VCaP (cell line): ENCODE measurements around the gene EEF1G.

Experiments
- H3K27ac ChIP-seq: fragments of 450-650 bp; 2 replicates; pipeline ENCODE4 v1.5.1; 2017
- TF ChIP-seq, protein P1 (sequence below): fragments of 450-650 bp; conservative IDR thresholded peaks from 2 replicates; pipeline ENCODE4 v1.5.1; 2017; ENCODE audit warnings: mild to moderate bottlenecking, moderate library complexity

EEF1G gene

DNA sequence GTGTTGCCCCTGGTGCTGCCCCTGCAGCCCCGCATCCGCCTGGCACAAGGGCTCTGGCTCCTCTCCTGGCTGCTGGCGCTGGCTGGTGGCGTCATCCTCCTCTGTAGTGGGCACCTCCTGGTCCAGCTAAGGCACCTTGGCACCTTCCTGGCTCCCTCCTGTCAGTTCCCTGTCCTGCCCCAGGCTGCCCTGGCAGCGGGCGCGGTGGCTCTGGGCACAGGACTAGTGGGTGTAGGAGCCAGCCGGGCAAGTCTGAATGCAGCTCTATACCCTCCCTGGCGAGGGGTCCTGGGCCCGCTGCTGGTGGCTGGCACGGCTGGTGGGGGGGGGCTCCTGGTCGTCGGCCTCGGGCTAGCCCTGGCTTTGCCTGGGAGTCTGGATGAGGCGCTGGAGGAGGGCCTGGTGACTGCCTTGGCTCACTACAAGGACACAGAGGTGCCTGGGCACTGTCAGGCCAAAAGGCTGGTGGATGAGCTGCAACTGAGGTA lies 39.6 kb upstream of the EEF1G start:
- TF ChIP-seq, protein P1, sequence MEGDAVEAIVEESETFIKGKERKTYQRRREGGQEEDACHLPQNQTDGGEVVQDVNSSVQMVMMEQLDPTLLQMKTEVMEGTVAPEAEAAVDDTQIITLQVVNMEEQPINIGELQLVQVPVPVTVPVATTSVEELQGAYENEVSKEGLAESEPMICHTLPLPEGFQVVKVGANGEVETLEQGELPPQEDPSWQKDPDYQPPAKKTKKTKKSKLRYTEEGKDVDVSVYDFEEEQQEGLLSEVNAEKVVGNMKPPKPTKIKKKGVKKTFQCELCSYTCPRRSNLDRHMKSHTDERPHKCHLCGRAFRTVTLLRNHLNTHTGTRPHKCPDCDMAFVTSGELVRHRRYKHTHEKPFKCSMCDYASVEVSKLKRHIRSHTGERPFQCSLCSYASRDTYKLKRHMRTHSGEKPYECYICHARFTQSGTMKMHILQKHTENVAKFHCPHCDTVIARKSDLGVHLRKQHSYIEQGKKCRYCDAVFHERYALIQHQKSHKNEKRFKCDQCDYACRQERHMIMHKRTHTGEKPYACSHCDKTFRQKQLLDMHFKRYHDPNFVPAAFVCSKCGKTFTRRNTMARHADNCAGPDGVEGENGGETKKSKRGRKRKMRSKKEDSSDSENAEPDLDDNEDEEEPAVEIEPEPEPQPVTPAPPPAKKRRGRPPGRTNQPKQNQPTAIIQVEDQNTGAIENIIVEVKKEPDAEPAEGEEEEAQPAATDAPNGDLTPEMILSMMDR = no peak
- peak overlapping the region; percentile 87 for H3K27ac ChIP-seq

DNA sequence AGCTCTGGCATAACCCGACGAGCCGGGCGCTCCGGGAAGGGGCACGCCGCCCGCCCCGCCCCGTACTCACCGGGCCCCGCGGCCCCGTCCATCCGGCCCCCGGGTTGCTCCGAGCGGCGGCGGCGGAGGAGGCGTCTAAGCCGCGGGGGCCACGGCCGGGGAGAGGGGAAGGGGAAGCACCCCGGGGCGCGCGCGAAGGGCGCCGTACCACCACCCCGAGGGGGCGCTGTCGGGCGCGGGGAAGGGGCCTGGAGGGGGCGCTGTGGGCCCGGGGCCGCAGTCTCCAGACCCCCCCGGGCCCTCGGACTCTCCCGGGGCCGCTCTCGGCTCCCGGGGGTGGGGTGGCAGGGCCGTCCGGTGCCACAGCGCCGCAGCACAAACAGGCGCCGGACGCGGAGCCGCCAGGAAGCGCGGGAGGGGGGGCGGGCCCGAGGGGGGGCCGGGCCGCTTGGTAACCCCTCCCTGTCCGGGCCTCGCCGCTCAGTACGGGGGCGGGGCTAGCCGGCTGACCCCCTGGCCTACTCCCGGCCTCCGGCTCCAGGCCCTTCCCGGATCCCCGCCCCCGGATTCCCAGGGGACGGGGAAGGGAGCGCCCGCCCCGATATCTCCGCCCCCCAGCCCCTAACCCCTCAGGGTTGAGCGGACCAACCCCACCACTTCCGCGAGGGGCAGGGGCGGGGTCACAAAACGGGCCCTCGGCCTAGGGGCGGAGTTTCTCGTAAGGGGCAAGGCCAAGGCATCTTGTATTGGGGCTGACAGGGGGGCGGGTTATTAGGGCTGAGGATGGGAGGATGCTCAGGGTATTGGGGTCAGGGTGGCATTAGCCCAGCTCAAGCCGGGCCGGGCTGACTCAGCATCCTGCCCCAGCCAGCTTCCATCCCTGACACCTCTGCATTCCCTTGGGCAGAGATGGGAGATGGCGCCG lies 38.9 kb upstream of the EEF1G start, which contains the start of the genes EML3 and ROM1:
EML3 (minus strand) TSS at position 410 of the 925 bp plus-strand sequence; CDS start at position 92, 318 bp downstream.
ROM1 (plus strand) TSS at position 892 of the 925 bp plus-strand sequence; CDS start at position 917, 25 bp downstream.
- TF ChIP-seq, protein P1 = peak; percentile 91
- peak within 1 kb of the TSS; percentile 87 for H3K27ac ChIP-seq

DNA sequence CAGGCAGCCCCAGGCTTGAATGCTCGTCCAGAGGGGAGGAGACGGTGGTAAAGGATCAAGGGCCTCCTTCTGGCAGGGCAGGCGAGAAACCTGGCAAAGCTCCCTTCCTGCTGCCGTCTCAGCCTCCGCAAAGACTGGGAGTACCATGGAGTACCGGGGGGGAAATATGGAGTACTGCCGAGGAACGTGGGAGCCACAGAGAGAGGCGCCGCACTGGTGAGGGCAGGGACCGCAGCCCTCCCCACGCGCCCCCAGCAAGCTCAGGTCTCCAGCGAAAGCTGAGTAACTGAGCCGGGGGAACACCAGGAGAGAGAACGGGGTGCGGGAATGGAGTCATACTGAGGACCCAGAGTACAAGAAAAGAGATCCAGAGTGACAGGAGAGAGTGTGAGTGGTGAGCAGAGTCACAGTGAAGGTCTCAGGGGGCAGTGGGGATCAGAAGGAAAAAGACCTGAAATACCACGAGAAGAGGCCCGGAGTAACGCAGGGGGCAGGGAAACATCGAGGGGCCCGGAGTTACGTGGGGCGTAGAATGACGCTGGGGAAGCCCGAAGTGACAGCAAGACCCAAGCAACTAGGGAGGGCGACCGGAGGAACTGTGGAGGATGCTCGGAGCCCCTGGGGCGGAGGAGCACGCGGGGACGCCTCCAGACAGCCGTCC lies 38.1 kb upstream of the EEF1G start:
- TF ChIP-seq, protein P1 = no peak
- peak overlapping the region; percentile 87 for H3K27ac ChIP-seq

DNA sequence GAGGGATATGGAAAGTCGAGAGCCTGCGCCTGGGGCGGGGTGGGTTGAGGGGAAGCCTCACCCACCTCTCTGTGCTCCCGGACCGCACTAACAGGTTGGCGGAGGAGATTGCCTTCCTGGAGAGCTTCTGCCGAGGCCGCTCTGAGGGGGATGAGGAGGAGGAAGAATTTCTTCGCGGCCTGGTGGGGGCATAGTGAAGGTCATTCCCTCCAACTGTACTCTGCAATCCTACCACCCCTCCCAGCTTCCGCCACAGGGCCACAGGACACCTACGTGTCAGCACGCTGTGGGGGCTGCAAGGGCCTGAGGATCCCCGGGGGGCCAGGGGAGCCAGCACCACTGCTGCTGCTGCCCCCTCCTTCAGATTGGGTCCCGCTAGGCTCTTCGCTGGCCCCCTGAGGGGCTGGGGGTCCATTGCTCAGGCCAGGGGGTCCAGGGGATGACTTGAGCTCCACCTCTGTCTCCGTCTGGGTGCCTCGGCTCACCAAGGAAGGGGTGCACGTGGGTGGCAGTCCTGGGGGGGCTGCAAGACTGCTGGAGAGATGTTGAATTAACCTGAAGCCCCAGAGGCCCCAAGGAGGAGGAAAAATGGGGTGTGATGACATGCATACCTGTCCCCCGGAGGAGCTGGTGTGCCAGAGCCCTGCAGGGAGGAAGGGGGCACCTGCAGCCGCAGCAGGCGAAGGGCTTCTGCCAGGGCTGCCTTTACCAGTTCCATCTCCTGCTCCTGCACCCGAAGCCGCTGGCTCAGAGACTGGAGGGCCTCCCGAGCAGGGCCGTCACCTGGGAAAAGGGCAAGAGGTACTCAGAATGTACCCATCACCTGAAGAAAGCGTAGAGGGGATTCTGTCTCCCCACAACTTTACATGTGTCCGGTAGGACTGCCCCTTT lies 37.4 kb upstream of the EEF1G start:
- TF ChIP-seq, protein P1 = no peak
- H3K27ac ChIP-seq = peak overlapping the region; percentile 87

DNA sequence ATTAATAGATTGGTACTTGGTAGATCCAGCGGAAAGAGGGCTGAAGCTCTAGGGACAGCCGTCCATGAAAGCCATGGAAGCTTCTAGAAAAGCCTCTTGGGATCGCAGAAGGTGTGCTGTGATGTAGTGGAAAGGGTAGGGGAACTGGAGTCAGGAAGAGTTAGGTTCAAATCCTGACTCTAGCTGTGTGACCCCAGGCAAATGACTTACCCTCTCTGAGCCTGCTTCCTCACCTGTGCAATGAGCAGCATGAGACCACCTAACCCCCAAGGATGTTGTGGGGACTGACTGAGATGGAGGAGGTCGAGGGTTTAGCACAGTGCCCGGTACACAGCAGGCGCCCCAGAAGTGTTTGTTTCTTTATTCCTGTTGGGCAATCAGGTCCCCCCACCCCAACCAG lies 36.7 kb upstream of the EEF1G start:
- peak overlapping the region; percentile 87; the same call in 1 of the 2 replicates for H3K27ac ChIP-seq
- TF ChIP-seq, protein P1 = no peak

DNA sequence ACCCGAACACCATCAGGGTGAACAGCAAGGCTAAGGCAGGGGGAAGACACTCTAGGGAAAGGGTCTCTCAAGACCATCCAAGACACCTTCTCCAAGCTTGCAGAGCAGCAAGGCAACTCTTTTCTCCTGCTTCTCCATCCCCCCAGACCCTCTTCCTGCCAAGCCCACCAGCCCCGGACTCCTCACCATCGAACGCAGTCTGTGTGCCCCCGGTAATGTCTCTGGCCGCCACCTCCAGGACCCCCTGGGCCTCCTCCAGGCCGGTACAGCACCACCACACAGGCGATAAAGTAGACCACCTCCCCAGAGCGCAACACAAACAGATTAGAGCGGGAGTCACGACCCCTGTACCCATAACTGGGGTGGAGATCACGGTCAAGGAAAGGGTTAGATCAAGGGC lies 35.1 kb upstream of the EEF1G start:
- TF ChIP-seq, protein P1 = no peak
- H3K27ac ChIP-seq = no peak overlapping the region
